HepG2 (cell line): ENCODE results near the gene SUPT6H. TPM values are rescaled to one million over a fixed set of nuclear protein-coding genes. Genes with fewer than 3 reads are reported as not detected.
A peak's percentile ranks its signal among the peaks of the same experiment; 100 is the strongest.

ENCODE experiments used
- BCLAF1 ChIP-seq: fragments of 450-650 bp; IDR thresholded peaks from 2 replicates; pipeline ENCODE4 v1.6.1; 2017; ENCODE audit warnings: mild to moderate bottlenecking
- HNF1A ChIP-seq, 2 experiments: sonication (generic) in 1 of 2; formaldehyde crosslinking in 1 of 2; IDR thresholded peaks; 2 replicates each; pipeline versions ENCODE4 v1.4.0 to v1.6.1; 2016 to 2020; ENCODE audit warnings: borderline replicate concordance in 1 of 2, low read depth in 1 of 2, mild to moderate bottlenecking in 1 of 2, missing genetic modification reagents in 1 of 2
- MAFK ChIP-seq, 2 experiments: IDR thresholded peaks in 1 of 2; conservative IDR thresholded peaks in 1 of 2; 2 replicates each; pipeline ENCODE4 v1.6.1; 2011; ENCODE audit warnings: improper control_type of control experiment in 2 of 2, low read length in 2 of 2
- PHB2 ChIP-seq: fragments of 450-650 bp; IDR thresholded peaks from 2 replicates; pipeline ENCODE4 v1.6.1; 2018; ENCODE audit not compliant: partially characterized antibody
- PLRG1 ChIP-seq: fragments of 450-650 bp; conservative IDR thresholded peaks from 2 replicates; pipeline ENCODE4 v1.6.1; 2016
- POLR2AphosphoS2 ChIP-seq: IDR thresholded peaks from 2 replicates; pipeline ENCODE4 v1.6.1; 2011; ENCODE audit warnings: low read depth, low read length, improper control_type of control experiment
- RARA ChIP-seq: IDR thresholded peaks from 2 replicates; pipeline ENCODE4 v1.6.1; 2016; ENCODE audit warnings: missing genetic modification reagents, missing compliant biosample characterization
- SP4 ChIP-seq: sonication (generic); formaldehyde crosslinking; IDR thresholded peaks from 2 replicates; pipeline ENCODE4 v1.8.1; 2023; ENCODE audit warnings: mild to moderate bottlenecking, missing genetic modification reagents
- TBX2 ChIP-seq: sonication (generic); formaldehyde crosslinking; IDR thresholded peaks from 2 replicates; pipeline ENCODE4 v1.5.0; 2020; ENCODE audit warnings: missing genetic modification reagents, mild to moderate bottlenecking, borderline replicate concordance
- TEAD2 ChIP-seq: sonication (generic); formaldehyde crosslinking; IDR thresholded peaks from 2 replicates; pipeline ENCODE4 v1.9.0; 2021; ENCODE audit warnings: missing genetic modification reagents
- TSC22D2 ChIP-seq: sonication (generic); formaldehyde crosslinking; IDR thresholded peaks from 2 replicates; pipeline ENCODE4 v1.5.1; 2020; ENCODE audit warnings: missing genetic modification reagents, mild to moderate bottlenecking, borderline replicate concordance
- ZFY ChIP-seq: sonication (generic); formaldehyde crosslinking; IDR thresholded peaks from 2 replicates; pipeline ENCODE4 v1.4.0; 2020; ENCODE audit warnings: missing genetic modification reagents
- ZNF124 ChIP-seq: sonication (generic); formaldehyde crosslinking; IDR thresholded peaks from 2 replicates; pipeline ENCODE4 v1.4.0; 2020; ENCODE audit warnings: missing genetic modification reagents
- ZNF232 ChIP-seq: sonication (generic); formaldehyde crosslinking; IDR thresholded peaks from 2 replicates; pipeline ENCODE4 v1.4.0; 2020; ENCODE audit warnings: missing genetic modification reagents, borderline replicate concordance
- ZNF33B ChIP-seq: sonication (generic); formaldehyde crosslinking; IDR thresholded peaks from 2 replicates; pipeline ENCODE4 v1.5.1; 2020; ENCODE audit warnings: mild to moderate bottlenecking, missing genetic modification reagents
- ZNF441 ChIP-seq: sonication (generic); formaldehyde crosslinking; IDR thresholded peaks from 2 replicates; pipeline ENCODE4 v1.7.0; 2021; ENCODE audit warnings: missing genetic modification reagents, borderline replicate concordance
- ZNF549 ChIP-seq: sonication (generic); formaldehyde crosslinking; IDR thresholded peaks from 2 replicates; pipeline ENCODE4 v1.5.0; 2020; ENCODE audit warnings: missing genetic modification reagents
- polyA plus RNA-seq, 8 experiments: library from polyadenylated mRNA; depleted of rRNA in 3 of 8; stranded (reverse) in 7 of 8; unstranded in 1 of 8; fragments of >200 nt; fragmentation: Illumina TruSeq in 4 of 8; extraction: Trizol in 4 of 8; gene quantifications; 2 replicates each; pipeline versions ENCODE4 v1.2.1 to v1.2.3, GENCODE V29; 2011 to 2016; ENCODE audit warnings: low read depth in 4 of 8, missing spikeins in 1 of 8, mixed read lengths in 1 of 8; ENCODE audit not compliant: insufficient read depth in 1 of 8
- total RNA-seq, 5 experiments: library from RNA; depleted of rRNA; stranded (reverse); fragments of >200 nt; fragmentation: Illumina TruSeq; extraction: Trizol; gene quantifications; 2 replicates each; pipeline ENCODE4 v1.2.3, GENCODE V29; 2016; ENCODE audit warnings: low read depth in 1 of 5

The SUPT6H gene
- total and polyA plus RNA-seq, 2 of the 13 experiments (the other 11 are each of a cell fraction or from before 2014, with no cell fraction given), result 32.7 to 39.9 TPM

- TF ChIP-seq BCLAF1 (no peak), PLRG1 (no peak), ZNF124 (CRISPR knock-in tag) (peak; percentile 55; the same call in 1 of the 2 replicates), POLR2AphosphoS2 (no peak; the same call in 1 of the 2 replicates), ZFY (peak; percentile 93), ZNF33B (CRISPR knock-in tag) (peak; percentile 53; the same call in 1 of the 2 replicates), PHB2 (no peak), TSC22D2 (CRISPR knock-in tag) (no peak), SP4 (peak; percentile 93), ZNF232 (CRISPR knock-in tag) (peak; percentile 57; the same call in 1 of the 2 replicates), TEAD2 (CRISPR knock-in tag) (no peak), ZNF549 (no peak), ZNF441 (CRISPR knock-in tag) (peak; percentile 78), HNF1A (IDR thresholded peaks at IDR 0.05; ENCODE audit: low read depth) (no peak), HNF1A (CRISPR knock-in tag; IDR thresholded peaks at IDR 0.05; ENCODE audit: borderline replicate concordance) (peak; percentile 56; the same call in 1 of the 2 replicates), TBX2 (CRISPR knock-in tag) (peak; percentile 56), MAFK (conservative IDR thresholded peaks at IDR 0.05 in 1 of 2, IDR thresholded peaks at IDR 0.05 in 1 of 2; ENCODE audit: low read length in 2 of 2) (no peak), RARA (no peak)
These were observed 49.1 kb downstream of the SUPT6H start (continued) for GRCh38 chr17:28710861-28711722.
